Measurements from ENCODE around the gene SOBP. TPM values are rescaled to one million over a fixed set of nuclear protein-coding genes. Genes with fewer than 3 reads are reported as not detected.

SOBP gene
- total RNA-seq, 1 donor from 2014 or later = 1.2 TPM

GRCh38 chr6:107691062-107691751 lies 201.3 kb downstream of the SOBP start:
- no peaks in the 10 kb centered on the region for H3K27me3 ChIP-seq (ENCODE audit: control insufficient read depth, insufficient read depth, low read length)
- no peaks in the 10 kb centered on the region for H3K36me3 ChIP-seq (ENCODE audit: control insufficient read depth, insufficient read depth, low read length)
- no peak for TF ChIP-seq CTCF (IDR thresholded peaks at IDR 0.05; ENCODE audit: insufficient read depth, low read length, poor library complexity, severe bottlenecking)
- no peak for DNase-seq (ENCODE audit: low read depth)
- H3K4me3 ChIP-seq (ENCODE audit: low read depth, low read length) = no peak overlapping the region

GRCh38 chr6:107692351-107692750 lies 202.4 kb downstream of the SOBP start:
- no peak for TF ChIP-seq CTCF (IDR thresholded peaks at IDR 0.05; ENCODE audit: insufficient read depth, low read length, poor library complexity, severe bottlenecking)
- no peak for DNase-seq (ENCODE audit: low read depth)
- no peaks in the 10 kb centered on the region for H3K36me3 ChIP-seq (ENCODE audit: control insufficient read depth, insufficient read depth, low read length)

GRCh38 chr6:107695061-107695720 lies 205.3 kb downstream of the SOBP start:
- no peak overlapping the region for H3K4me3 ChIP-seq (ENCODE audit: low read depth, low read length)
- no peaks in the 10 kb centered on the region for H3K36me3 ChIP-seq (ENCODE audit: control insufficient read depth, insufficient read depth, low read length)
- no peak for DNase-seq (ENCODE audit: low read depth)
- no peaks in the 10 kb centered on the region for H3K27me3 ChIP-seq (ENCODE audit: control insufficient read depth, insufficient read depth, low read length)
- no peak for TF ChIP-seq CTCF (IDR thresholded peaks at IDR 0.05; ENCODE audit: insufficient read depth, low read length, poor library complexity, severe bottlenecking)

More at GRCh38 chr6:107692351-107692750, 202.4 kb downstream of the SOBP start:
- Histone ChIP-seq H3K4me3 (ENCODE audit: low read depth, low read length) (no peak overlapping the region), H3K27me3 (ENCODE audit: control insufficient read depth, insufficient read depth, low read length) (no peaks in the 10 kb centered on the region)

GRCh38 chr6:107697682-107698081 lies 207.8 kb downstream of the SOBP start:
- no peak for DNase-seq (ENCODE audit: low read depth)

GRCh38 chr6:107698146-107698545 lies 208.2 kb downstream of the SOBP start:
- H3K4me3 ChIP-seq (ENCODE audit: low read depth, low read length) = no peak overlapping the region
- DNase-seq (ENCODE audit: low read depth) = no peak
- no peak for TF ChIP-seq CTCF (IDR thresholded peaks at IDR 0.05; ENCODE audit: insufficient read depth, low read length, poor library complexity, severe bottlenecking)
- no peaks in the 10 kb centered on the region for H3K36me3 ChIP-seq (ENCODE audit: control insufficient read depth, insufficient read depth, low read length)
- H3K27me3 ChIP-seq (ENCODE audit: control insufficient read depth, insufficient read depth, low read length) = no peaks in the 10 kb centered on the region

More at GRCh38 chr6:107697682-107698081, 207.8 kb downstream of the SOBP start:
- Histone ChIP-seq H3K36me3 (ENCODE audit: control insufficient read depth, insufficient read depth, low read length) (no peaks in the 10 kb centered on the region), H3K4me3 (ENCODE audit: low read depth, low read length) (no peak overlapping the region), H3K27me3 (ENCODE audit: control insufficient read depth, insufficient read depth, low read length) (no peaks in the 10 kb centered on the region)
- TF ChIP-seq CTCF (IDR thresholded peaks at IDR 0.05; ENCODE audit: insufficient read depth, low read length, poor library complexity, severe bottlenecking) = no peak

Measured in kidney epithelial cell (primary cell).